Endothelial cell of umbilical vein (primary cell): ENCODE data around the gene CLSTN1. TPM values are rescaled to one million over a fixed set of nuclear protein-coding genes. Genes with fewer than 3 reads are reported as not detected.

Experiments used
- BruUV-seq: library from RNA; stranded (reverse); fragments of 400-500 nt; replicated peaks from 2 replicates; lab custom pipeline; 2021; lab: Mats Ljungman, UMichigan
- CTCF ChIA-PET: fragments of 300-600, 350-600 bp; sonication (Branson Sonifier 250); formaldehyde crosslinking; loops from one replicate; lab custom pipeline; 2021; ENCODE audit warnings: antibody characterized with exemption, inconsistent platforms; lab: Charles Lee
- POLR2A ChIA-PET: fragments of 300-600, 350-600 bp; sonication (Branson Sonifier 250); formaldehyde crosslinking; loops from one replicate; lab custom pipeline; 2021; ENCODE audit warnings: antibody characterized with exemption, inconsistent platforms; lab: Charles Lee
- DNase-seq: peaks from one replicate; pipeline ENCODE4 v3.0.0-alpha.2; 2011; ENCODE audit warnings: low read depth, low spot score
- FAIRE-seq: peaks from 2 replicates; lab custom pipeline; 2011; peaks lifted over from hg19 to GRCh38; lab: Jason Lieb, UNC
- H2AFZ ChIP-seq: 2 replicates; pipeline ENCODE4 v1.6.0; 2012; ENCODE audit warnings: low read depth, low read length, control low read depth, inconsistent platforms
- H3K27ac ChIP-seq: 2 replicates; pipeline ENCODE4 v1.5.1; 2011; ENCODE audit warnings: low read depth, mild to moderate bottlenecking, control low read depth, low read length, moderate library complexity; ENCODE audit not compliant: insufficient read depth
- H3K27me3 ChIP-seq, 2 experiments: 2 replicates each; pipeline versions ENCODE4 v1.6.0 to v1.6.1; 2011; ENCODE audit warnings: low read length in 2 of 2, mixed read lengths in 1 of 2; ENCODE audit not compliant: control insufficient read depth in 2 of 2, insufficient read depth in 2 of 2
- H3K36me3 ChIP-seq, 2 experiments: 2 replicates in 1 of 2; 3 replicates in 1 of 2; pipeline ENCODE4 v1.5.1; 2011; ENCODE audit warnings: low read length in 2 of 2, mild to moderate bottlenecking in 1 of 2, moderate library complexity in 1 of 2; ENCODE audit not compliant: control insufficient read depth in 2 of 2, insufficient read depth in 2 of 2; ENCODE audit errors: extremely low read depth in 1 of 2
- H3K4me1 ChIP-seq: 3 replicates; pipeline ENCODE4 v1.5.1; 2011; ENCODE audit warnings: mild to moderate bottlenecking, low read length; ENCODE audit not compliant: control insufficient read depth, insufficient read depth; ENCODE audit errors: extremely low read depth
- H3K4me2 ChIP-seq: 2 replicates; pipeline ENCODE4 v1.6.1; 2011; ENCODE audit warnings: low read length, control low read depth, mixed read lengths; ENCODE audit not compliant: insufficient read depth
- H3K4me3 ChIP-seq, 3 experiments: fragments of 200-600 bp in 1 of 3; sonication (generic), shearing (Covaris generic) in 1 of 3; replicated peaks in 1 of 3; 2 replicates each; pipeline ENCODE4 v1.5.1; 2011 to 2016; ENCODE audit warnings: control low read depth in 3 of 3, low read length in 3 of 3, mild to moderate bottlenecking in 2 of 3, inconsistent platforms in 1 of 3, low read depth in 1 of 3, moderate library complexity in 1 of 3; ENCODE audit not compliant: insufficient read depth in 1 of 3
- H3K79me2 ChIP-seq: 2 replicates; pipeline ENCODE4 v1.6.0; 2012; ENCODE audit warnings: low read length, inconsistent platforms; ENCODE audit not compliant: control insufficient read depth, insufficient read depth
- H3K9ac ChIP-seq: replicated peaks from 2 replicates; pipeline ENCODE3; 2011; ENCODE audit warnings: low read length, control low read depth; ENCODE audit not compliant: insufficient read depth; ENCODE audit errors: extremely low read depth
- H3K9me1 ChIP-seq: replicated peaks from 3 replicates; pipeline ENCODE4 v1.6.0; 2011; ENCODE audit warnings: mild to moderate bottlenecking, low read length; ENCODE audit not compliant: control insufficient read depth, insufficient read depth; ENCODE audit errors: extremely low read depth
- H3K9me3 ChIP-seq: replicated peaks from 2 replicates; pipeline ENCODE4 v1.5.1; 2012; ENCODE audit warnings: low read length, inconsistent platforms; ENCODE audit not compliant: control insufficient read depth, insufficient read depth
- H4K20me1 ChIP-seq: replicated peaks from 2 replicates; pipeline ENCODE3; 2011; ENCODE audit warnings: mild to moderate bottlenecking, low read length; ENCODE audit not compliant: control insufficient read depth, insufficient read depth; ENCODE audit errors: extremely low read depth
- FOS ChIP-seq: IDR thresholded peaks from 2 replicates; pipeline ENCODE4 v1.6.1; 2011; ENCODE audit warnings: mild to moderate bottlenecking, low read length, moderate library complexity, borderline replicate concordance; ENCODE audit not compliant: insufficient read depth
- GATA2 ChIP-seq: IDR thresholded peaks from 2 replicates; pipeline ENCODE4 v1.7.0; 2011; ENCODE audit warnings: low read depth, mild to moderate bottlenecking, moderate library complexity, mixed read lengths, low read length; ENCODE audit not compliant: insufficient read length, insufficient read depth
- MYC ChIP-seq: IDR thresholded peaks from one replicate; pipeline ENCODE4 v1.6.1; 2011; ENCODE audit warnings: mild to moderate bottlenecking, low read depth, low read length
- POLR2AphosphoS5 ChIP-seq: IDR thresholded peaks from 2 replicates; pipeline ENCODE4 v1.6.1; 2012; ENCODE audit warnings: low read depth, mild to moderate bottlenecking, control low read depth, low read length, moderate library complexity; ENCODE audit not compliant: insufficient read depth
- dilution Hi-C: fragments of 300-500 bp; cut with MboI; formaldehyde crosslinking; loops from one replicate; pipeline ENCODE4 v1.15.0; 2019; ENCODE audit warnings: low sequenced_read_pairs; ENCODE audit not compliant: extremely low pct_ligation_motif_present
- intact Hi-C: fragments of 100-400 bp; cut with micrococcal nuclease; formaldehyde crosslinking; loops from one replicate; pipeline ENCODE4 v1.10.0; 2022
- polyA plus RNA-seq, 4 experiments: library from polyadenylated mRNA; depleted of rRNA in 3 of 4; stranded (reverse) in 3 of 4; unstranded in 1 of 4; fragments of >200 nt; gene quantifications; 2 replicates each; pipeline versions ENCODE4 v1.2.1 to v1.2.3, GENCODE V29; 2011 to 2012; ENCODE audit warnings: missing spikeins in 1 of 4
- total RNA-seq: library from RNA; stranded (reverse); gene quantifications from 2 replicates; pipeline ENCODE4 v1.2.3, GENCODE V29; 2021

CLSTN1 gene
- total and polyA plus RNA-seq, 2 donors (not counting 3 experiments of a cell fraction or from before 2014, with no cell fraction given) = 49.1 to 130 TPM

GRCh38 chr1:9852410-9853248, 28.9 kb upstream of the CLSTN1 start:
- Histone ChIP-seq H2AFZ (no peak overlapping the region), H3K79me2 (no peaks in the 10 kb centered on the region), H3K4me1 (no peaks in the 10 kb centered on the region), H3K9me3 (no peaks in the 10 kb centered on the region), H3K9ac (no peak overlapping the region), H3K27me3 (no peaks in the 10 kb centered on the region), H4K20me1 (no peaks in the 10 kb centered on the region), H3K4me3 (no peak overlapping the region), H3K9me1 (no peaks in the 10 kb centered on the region), H3K27ac (no peak overlapping the region), H3K36me3 (no peaks in the 10 kb centered on the region), H3K4me2 (no peak overlapping the region)
- CTCF ChIA-PET = interaction anchor here (0.7 to 0.9 kb wide), 4 partner anchors 9 to 11 kb away, joined by 3 to 4 read pairs (median 4); no protein-coding TSS in a partner anchor
- POLR2A ChIA-PET = no interaction called here
- intact Hi-C loops = no loop called here
- dilution Hi-C loops = no loop called here
- no TSS peak for BruUV-seq
- DNase-seq (no peak), FAIRE-seq (no peak)
- TF ChIP-seq MYC = no peak
- no peak for TF ChIP-seq FOS
- TF ChIP-seq GATA2 = no peak

- no peak overlapping the region for H2AFZ ChIP-seq
- H3K9ac ChIP-seq = no peak overlapping the region
- CTCF ChIA-PET = interaction anchor here (0.8 to 0.9 kb wide), 2 partner anchors 10 kb away, joined by 3 to 4 read pairs; no protein-coding TSS in a partner anchor
Observed at GRCh38 chr1:9852004-9852403, 28.2 kb upstream of the CLSTN1 start.

More at GRCh38 chr1:9852004-9852403, 28.2 kb upstream of the CLSTN1 start:
- no TSS peak for BruUV-seq
- dilution Hi-C loops = no loop called here
- Histone ChIP-seq H4K20me1 (no peaks in the 10 kb centered on the region), H3K4me1 (no peaks in the 10 kb centered on the region), H3K9me1 (no peaks in the 10 kb centered on the region), H3K27me3 (no peaks in the 10 kb centered on the region), H3K79me2 (no peaks in the 10 kb centered on the region), H3K27ac (no peak overlapping the region), H3K36me3 (no peaks in the 10 kb centered on the region), H3K4me2 (no peak overlapping the region), H3K9me3 (no peaks in the 10 kb centered on the region), H3K4me3 (no peak overlapping the region)
- intact Hi-C loops = no loop called here
- FAIRE-seq (no peak), DNase-seq (no peak)
- no peak for TF ChIP-seq FOS
- TF ChIP-seq MYC = no peak
- TF ChIP-seq POLR2AphosphoS5 = no peak
- POLR2A ChIA-PET = no interaction called here
